ENCODE measurements around the gene HIKESHI.
"Not testable (repeated sequence)": the region's sequence is repeated elsewhere in the genome, so short reads cannot be mapped to it uniquely, and the experiment has no call there.

The HIKESHI gene

DNA sequence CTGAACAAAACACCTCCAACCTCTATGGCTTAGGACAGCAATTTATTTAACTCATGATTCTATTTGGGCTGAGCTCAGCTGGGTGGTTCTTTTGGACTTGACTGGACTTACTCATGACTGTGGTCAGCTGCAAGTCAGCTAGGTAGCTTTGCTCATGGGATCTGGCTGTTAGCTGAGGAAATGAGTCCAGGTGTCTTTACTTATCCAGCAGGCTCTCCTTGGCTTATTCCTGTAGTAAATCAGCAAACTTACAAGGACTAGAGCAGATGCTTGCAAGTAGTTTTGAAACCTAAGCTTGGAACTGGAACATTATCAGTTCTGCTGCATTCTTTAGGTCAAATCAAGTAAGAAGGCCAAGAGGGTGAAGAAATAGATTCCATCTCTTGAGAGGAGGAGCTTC, 8.0 kb upstream of the HIKESHI start:
- DNase-seq, result no peak

DNA sequence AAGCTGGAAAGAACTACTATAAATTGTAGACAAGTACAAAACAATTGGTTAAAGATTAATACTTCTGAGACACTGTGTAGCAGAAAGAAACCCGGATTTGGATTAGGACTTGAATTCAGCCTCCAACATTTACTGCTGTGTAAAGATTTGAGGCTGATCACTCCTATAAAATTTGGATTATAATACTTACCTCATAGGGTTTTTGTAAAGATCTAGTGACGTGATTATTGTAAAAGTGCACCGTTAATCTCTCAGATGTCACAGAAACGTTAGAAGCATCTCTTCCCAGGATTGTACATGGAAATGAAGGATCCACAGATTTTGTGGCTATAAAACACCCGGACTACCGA, 323 bp upstream of the HIKESHI start:
- DNase-seq, result no peak

DNA sequence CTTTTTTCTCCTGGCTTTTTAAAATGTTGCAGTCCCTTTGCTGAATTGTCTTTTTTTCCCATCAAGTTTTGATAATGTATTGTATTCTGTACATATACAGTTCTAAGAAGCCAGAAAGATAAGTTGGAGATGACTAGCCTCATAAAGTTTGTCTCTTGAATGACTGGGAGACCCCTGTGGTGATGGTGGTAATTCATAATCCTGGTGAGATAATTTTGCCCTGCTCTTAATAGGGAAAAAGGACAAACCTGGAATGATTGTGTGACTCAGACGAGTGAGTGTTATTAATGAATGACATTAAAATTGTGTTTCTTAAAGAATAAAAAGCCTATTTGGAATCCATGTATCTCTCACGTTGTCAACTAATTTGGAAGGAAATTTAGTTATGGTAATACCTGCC, 1.2 kb downstream of the HIKESHI start:
- no peak for DNase-seq

DNA sequence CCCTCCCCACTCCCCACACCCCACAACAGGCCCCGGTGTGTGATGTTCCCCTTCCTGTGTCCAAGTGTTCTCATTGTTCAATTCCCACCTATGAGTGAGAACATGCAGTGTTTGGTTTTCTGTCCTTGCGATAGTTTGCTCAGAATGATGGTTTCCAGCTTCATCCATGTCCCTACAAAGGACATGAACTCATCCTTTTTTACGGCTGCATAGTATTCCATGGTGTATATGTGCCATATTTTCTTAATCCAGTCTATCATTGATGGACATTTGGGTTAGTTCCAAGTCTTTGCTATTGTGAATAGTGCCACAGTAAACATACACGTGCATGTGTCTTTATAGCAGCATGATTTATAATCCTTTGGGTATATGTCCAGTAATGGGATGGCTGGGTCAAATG, 6.7 kb downstream of the HIKESHI start:
- DNase-seq, result not testable (repeated sequence)

DNA sequence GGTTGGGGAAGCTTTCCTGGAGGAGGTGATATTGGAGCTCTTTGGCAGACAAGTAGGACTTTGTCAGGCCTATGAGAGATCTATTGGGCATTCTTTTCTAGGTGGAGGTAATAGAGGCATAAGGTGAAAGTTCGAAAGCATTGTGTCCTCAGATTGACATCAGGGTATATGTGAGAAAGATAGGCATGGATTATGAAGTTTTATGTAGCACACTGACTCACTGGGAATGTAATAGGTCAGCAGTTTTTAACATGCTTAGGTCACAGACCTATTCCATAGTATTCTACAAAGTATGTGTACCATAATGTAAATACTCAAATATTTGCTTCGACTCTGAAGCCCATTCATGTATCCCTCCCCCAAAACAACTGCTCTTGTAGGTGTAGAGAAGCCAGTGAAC, 11.8 kb downstream of the HIKESHI start:
- no peak for DNase-seq

DNA sequence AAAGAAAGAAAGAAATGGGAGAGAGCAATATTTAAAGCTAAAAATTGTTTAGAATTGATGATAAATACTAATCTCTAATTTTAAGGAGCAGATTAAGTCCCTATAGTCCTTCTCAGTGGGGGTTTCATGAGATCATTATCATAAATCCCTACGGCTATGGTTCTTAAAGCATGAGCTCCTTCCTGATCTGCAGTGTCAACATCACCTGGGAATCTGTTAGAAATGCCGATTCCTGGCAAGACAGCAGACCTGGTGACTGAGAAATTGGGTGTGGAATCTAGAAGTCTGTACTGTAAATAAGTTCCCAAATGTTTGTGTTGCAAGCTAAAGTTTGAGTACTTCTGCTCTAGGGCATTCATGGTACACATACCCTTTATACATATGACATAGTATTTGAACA, 12.6 kb downstream of the HIKESHI start:
- DNase-seq, result no peak

DNA sequence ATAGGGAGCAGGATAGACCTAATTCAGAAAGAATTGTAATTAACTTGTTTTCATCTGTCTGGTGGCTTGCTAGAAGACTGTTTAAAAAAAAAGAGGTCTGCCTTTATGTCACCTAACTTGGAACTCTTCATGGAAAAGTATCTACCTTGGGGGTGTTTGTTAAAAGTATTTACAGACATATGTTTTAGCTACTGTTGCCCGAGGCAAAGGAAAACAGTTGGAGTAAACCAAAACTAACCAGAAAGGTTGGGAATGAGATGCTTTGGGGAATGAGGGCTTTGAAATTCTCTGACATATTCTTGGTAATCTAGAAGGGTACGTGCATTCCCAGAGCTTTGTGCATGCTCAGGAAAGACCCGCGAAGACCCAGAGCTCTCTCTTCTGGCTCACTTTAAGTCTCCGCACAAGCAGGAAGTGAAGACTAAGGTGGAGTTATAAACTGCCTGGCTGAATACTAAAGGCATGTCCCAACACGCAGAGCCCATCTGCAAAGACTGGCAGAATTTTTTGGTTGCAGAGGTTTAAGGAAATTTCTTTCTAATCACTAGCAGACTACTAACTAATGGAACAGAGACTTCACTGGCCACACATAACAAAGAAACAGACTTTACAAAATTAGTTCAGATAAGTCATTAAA, 33.2 kb downstream of the HIKESHI start:
- no peak for DNase-seq

DNA sequence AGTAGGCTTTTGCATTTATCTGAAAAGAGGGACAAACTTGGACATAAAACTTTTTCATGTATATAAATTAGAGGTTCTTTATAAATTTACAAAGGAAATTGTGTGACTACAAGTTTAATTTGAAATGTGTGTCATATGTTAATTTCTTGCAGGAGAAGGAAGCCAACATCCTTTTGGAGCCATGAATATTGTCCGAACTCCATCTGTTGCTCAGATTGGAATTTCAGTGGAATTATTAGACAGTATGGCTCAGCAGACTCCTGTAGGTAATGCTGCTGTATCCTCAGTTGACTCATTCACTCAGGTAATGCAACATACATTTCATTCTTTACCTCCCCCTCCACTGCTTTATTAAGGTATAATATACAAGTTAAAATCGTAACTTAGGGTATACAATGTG, 35.2 kb downstream of the HIKESHI start:
- no peak for DNase-seq

DNA sequence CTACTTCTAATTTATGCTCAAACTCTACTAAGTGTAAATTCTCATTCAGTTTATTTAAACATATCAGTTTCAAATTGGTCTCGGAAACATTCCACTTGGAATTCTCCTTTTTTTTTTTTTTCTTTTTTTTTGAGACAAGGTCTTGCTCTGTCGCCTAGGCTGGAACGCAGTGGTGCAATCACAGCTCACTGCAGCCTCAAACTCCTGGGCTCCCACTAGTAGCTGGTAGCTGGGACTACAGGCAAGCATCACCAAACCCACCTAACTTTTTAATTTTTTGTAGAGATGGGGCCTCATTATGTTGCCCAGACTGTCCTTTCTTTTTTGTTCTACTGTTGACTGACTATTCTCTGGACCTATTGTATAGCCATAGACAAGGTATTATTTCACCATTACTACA, 39.3 kb downstream of the HIKESHI start:
- no peak for DNase-seq

DNA sequence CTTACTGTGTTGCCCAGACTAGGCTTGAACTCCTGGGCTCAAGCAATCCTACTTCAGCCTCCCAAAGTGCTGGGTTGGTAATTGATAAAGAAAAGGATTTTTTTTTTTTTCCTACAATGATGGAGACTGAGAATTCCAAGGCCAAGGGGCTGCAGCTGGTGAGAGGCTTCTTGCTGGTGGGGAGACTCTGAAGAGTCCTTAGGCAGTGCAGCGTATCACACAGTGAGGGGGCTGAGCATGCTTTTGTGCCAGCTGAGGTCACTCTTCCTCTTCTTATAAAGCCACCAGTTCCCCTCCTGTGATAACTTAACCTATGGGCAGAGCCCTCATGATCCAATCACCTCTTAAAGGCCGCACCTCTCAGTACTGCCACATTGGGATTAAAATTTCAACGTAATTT, 44.5 kb downstream of the HIKESHI start:
- no peak for DNase-seq

DNA sequence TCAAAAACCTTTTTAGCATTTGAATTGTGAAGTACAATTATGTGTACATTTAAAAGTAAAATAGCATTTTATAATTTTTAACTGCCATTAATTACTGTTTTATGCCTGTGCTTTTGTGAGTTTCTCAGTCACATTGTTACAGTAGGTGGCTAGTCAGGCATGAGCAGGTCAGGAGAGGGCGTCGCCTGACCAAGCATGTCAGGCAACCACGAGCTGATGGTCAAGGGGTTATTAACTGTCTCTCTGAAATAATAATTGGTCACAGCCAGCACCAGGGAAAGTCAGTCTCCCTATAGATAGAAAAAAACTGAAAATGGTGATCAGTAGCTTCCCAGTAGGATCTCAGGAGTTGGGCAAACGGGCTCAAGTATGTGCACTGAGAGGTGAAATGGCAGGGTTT, 53.2 kb downstream of the HIKESHI start:
- DNase-seq, result no peak

DNA sequence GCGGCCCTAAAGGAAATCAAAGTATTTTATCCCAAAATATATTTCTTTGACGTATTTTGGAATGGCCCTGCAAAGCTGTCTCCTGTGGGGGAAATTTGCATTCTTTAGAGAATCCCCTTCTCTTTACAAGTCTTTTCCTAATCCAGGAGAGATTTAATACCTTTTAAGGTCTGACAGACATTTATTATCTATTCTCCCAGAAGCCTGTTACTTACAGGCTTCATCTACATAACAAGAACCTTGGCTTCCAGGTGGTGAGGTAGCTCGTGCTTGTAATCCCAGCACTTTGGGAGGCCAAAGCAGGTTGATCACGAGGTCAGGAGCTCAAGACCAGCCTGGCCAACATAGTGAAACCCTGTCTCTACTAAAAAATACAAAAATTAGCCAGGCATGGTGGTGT, 55.4 kb downstream of the HIKESHI start:
- not testable (repeated sequence) for DNase-seq

DNA sequence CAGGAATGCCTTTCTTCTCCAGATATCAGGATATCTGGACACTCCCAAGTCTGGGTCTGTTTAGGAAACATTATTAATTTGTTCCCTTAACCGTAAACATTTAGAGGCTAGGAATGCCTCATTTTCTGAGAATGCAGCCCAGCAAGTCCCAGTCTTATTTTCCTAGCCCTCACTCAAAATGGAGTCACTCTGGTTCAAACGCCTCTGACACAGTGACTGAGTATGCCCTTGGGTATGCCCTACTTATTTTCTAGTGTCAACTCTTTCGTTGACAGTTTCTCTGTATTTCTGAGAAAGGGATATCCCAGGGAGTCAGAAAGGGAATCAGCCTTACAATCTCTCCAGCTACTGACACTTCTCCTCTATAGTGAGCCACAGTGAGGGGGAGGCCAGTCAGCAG, 56.7 kb downstream of the HIKESHI start:
- no peak for DNase-seq

DNA sequence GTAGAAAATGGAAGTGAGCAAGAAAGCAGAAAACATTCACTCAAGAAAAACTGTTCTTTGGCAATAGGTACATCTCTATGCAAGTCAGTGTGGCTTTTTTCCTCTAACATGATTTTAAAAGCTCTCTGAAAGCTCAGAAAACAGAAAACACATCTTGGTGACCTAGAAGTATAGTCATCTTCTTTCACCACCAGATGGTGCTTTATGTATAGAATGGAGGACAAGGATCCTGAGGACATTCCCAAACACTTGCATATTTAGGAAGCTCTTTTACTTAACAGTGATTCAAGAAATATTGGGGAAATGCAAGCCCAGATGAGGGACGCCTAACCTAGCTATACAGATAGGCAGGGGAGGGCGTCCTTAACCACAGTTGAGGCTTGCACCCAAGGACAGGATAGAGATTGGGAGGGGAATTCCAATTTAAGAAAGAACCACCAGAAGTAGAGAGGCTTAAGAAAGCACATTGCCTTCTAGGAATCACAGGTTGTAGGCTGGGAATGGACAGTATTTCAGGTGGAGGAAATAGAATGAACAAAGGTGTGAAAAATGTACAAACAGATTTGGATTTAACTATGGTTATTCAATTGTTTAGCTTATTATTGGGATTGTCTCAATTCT, 58.8 kb downstream of the HIKESHI start:
- no peak for DNase-seq

DNA sequence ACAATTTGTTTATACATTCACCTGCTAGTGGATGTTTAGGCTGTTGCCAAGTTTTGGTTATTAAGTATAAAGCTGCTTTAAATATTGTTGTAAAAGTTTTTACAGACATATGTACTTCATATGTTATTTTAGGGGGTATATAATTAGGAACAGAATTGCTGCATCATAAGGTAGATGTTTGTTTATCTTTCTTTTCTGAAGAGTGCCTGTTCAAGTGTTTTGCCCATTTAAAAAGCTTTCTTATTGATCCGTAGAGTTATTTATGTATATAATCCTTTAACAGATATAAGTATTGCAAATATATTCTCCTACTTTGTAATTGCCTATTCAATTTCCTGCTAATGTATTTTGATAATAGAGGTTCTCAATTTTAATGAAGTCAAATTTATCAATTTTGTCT, 61.4 kb downstream of the HIKESHI start:
- DNase-seq, result no peak

DNA sequence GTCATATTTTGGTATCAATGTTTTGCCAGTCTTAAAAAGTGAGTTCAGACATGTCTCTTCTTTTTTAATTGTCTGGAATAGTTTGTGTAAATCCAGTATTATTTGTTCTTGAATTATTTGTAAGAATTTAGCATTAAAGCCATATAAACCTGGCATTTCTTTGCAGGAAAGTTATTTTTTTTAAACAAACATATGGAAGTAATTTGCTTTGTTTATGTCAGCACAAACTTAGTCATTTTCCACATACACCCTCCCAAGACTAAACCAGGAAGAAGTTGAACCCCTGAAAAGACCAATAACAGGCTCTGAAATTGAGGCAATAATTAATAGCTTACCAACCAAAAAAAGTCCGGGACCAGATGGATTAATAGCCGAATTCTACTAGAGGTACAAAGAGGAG, 63.5 kb downstream of the HIKESHI start:
- DNase-seq, result no peak

DNA sequence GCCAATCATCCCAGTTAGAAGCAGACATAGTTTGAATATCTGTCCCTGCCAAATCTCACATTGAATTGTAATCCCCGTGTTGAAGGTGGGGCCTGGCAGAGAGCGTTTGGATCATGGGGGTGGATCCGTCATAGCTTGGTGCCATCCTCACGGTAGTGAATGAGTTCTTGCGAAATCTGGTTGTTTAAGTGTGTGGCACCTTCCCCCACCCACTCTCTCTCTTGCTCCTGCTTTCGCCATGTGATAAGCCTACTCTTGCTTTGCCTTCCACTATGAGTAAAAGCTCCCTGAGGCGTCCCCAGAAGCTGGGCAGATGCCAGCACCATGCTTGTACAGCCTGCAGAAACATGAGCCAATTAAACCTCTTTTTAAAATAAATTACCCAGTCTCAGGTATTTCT, 67.6 kb downstream of the HIKESHI start:
- no peak for DNase-seq

DNA sequence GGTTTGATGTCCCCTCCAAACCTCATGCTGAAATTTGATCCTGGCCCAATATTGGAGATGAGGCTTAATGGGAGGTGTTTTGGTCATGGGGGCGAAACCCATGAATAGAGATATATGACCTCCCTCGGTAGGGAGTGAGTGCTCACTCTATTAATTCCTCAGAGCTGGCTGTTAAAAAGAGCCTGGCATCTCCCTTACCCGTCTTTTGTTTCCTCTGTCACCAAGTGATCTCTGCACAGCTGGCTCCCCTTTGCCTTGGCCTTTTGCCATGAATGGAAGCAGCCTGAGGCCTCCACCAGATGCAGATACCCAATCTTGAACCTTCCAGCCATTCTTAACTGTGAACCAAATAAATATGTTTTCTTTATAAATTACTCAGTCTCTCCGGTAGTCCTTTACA, 68.1 kb downstream of the HIKESHI start:
- DNase-seq, result no peak

DNA sequence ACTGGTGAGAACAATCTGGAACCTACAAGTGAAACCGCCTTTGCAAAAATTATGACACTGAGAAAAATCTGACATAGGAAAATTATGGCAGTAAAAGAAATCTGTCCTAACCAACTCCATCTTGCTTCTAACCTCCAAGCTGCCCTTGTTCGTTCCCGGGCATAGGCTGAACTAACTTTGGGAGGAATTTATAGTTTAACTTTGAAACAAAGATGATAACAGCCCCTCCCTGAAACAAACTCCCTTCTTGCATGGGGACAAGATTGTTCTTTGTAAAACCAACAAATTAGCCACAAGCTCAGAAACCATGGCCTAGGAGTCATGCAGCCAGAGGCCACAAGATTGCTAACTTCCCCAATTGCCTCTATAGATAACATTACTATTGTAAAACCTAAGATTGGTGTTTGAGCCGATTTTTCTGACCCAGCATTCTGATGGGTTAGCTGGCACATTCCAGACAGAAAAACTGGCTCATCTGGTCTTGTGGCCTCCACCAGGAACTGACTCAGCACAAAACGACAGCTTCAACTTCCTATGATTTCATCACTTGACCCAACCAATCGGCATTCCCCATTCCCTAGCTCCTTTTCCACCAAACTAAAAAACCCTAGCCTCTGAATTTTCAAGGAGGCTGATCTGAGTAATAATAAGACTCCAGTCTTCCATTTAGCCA, 69.0 kb downstream of the HIKESHI start:
- DNase-seq, result no peak

DNA sequence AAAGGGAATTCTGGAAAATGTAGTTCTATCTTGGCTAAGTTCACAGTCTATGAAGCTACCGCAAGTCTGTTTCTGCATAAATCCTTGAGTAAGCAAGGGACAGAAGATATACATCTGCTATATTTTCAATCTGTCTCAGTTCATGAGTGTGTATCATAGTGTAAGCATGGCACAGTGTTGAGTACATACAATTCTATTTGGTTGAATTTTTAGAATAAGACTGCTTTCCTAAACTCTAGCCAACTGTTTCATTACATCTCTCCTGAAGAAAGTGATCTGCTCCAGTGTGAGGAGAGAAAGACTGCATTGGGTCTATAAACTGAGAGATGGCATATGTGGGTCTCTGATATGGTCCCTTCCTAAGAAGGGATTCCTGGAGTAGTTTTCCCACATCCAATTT, 70.0 kb downstream of the HIKESHI start:
- DNase-seq, result no peak

DNA sequence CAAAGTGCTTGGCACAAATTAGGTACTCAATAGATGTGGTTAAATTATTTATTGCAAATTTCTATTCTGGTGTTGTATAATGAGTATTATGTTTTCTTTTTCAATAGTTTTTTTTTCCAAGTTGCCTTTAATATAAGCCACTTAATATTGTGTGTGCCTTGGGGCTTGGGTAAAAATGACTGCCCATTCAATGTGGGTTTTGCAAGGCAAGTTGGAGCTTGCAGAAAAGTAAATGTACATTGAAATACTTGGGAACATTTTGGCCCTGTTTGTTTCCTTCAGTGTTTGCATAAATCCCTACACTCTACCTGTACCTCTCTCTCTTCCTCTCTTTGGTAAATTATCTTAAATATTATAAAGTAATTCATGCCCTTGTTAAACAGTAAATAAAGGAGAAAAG, 70.5 kb downstream of the HIKESHI start:
- DNase-seq, result no peak

DNA sequence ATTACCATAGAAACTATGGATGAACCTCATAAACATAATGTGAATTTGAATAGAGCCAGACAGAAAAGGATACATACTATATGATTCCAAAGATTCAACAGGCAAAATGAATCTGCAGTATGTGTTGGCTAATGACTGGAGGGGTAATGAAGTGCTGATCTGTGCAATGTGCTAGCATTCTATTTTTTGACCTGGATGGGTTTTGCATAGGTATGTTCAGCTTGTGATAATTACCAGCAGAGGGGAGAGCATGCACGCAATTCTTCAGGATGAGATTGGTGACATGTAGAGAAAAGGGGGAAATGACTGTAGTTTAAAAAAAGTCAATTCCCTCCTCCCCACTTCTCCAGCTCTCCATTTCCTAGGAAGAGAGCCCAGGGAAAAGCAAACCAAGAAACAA, 72.0 kb downstream of the HIKESHI start:
- no peak for DNase-seq

DNA sequence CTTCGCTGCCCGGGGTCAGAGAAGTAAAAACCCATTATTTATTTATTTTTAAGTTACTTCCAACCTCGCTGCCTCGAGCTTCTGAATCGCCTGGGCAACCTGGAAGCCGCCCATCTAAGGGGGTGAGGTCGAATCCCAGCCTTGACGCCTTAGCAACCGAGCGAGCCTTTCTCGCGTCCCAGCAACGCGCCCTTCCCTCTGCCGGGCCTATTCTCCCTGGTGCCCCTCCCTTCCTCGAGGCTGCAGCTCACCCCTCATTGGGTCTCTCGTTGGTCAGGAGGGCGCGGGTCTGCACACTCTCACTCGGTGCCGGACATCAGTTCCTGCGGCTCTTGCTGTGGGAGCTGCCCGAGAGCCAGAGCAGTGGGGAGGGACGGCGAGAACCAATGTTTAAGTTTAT, 72.5 kb downstream of the HIKESHI start, which contains the start of gene CCDC81:
Gene CCDC81, plus strand, starts transcription at position 302 of the 400 bp plus-strand sequence. CDS start 277 bp downstream, outside the sequence.
- no peak for DNase-seq

DNA sequence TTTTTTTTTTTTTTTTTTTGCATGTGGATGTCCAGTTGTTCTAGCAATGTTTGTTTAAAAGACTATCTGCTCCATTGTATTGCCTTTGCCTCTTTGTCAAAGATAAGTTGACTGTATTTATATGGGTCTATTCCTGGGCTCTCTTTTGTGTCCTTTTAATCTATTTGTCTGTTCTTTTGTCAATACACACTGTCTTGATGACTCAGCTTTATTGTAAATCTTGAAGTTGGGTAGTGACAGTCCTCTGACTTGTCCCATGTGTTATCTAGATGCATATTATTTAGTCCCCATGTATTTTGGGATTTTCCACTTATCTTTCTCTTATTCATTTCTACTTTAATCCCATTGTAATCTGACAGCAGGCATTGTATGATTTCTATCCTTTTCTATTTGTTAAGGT, 75.9 kb downstream of the HIKESHI start:
- DNase-seq, result no peak
